Measurements from ENCODE around the gene GRID1.

DNA sequence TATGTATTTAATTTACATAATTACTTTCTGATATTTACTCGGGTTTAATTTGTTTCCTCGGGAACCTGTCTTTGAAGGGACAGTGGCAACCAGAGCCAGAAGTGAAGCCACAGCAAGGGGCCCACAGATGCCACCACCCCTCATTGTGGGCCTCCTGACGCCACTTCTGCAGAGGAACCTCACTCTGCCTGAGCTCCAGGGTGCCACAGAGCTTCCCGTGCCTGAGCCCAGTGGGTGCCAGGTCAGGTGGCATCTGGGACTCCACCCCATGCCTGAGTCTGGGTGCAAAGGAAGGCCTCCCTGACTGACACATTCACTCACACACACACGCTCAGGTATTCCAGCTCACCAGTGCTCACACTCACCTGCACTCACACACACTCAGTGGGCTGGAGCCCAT lies 213.7 kb downstream of the GRID1 start:
- TF ChIP-seq, protein P1, sequence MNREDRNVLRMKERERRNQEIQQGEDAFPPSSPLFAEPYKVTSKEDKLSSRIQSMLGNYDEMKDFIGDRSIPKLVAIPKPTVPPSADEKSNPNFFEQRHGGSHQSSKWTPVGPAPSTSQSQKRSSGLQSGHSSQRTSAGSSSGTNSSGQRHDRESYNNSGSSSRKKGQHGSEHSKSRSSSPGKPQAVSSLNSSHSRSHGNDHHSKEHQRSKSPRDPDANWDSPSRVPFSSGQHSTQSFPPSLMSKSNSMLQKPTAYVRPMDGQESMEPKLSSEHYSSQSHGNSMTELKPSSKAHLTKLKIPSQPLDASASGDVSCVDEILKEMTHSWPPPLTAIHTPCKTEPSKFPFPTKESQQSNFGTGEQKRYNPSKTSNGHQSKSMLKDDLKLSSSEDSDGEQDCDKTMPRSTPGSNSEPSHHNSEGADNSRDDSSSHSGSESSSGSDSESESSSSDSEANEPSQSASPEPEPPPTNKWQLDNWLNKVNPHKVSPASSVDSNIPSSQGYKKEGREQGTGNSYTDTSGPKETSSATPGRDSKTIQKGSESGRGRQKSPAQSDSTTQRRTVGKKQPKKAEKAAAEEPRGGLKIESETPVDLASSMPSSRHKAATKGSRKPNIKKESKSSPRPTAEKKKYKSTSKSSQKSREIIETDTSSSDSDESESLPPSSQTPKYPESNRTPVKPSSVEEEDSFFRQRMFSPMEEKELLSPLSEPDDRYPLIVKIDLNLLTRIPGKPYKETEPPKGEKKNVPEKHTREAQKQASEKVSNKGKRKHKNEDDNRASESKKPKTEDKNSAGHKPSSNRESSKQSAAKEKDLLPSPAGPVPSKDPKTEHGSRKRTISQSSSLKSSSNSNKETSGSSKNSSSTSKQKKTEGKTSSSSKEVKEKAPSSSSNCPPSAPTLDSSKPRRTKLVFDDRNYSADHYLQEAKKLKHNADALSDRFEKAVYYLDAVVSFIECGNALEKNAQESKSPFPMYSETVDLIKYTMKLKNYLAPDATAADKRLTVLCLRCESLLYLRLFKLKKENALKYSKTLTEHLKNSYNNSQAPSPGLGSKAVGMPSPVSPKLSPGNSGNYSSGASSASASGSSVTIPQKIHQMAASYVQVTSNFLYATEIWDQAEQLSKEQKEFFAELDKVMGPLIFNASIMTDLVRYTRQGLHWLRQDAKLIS (CRISPR knock-in tag; IDR thresholded peaks at IDR 0.05; ENCODE audit: borderline replicate concordance) = no peak
- TF ChIP-seq, protein P2, sequence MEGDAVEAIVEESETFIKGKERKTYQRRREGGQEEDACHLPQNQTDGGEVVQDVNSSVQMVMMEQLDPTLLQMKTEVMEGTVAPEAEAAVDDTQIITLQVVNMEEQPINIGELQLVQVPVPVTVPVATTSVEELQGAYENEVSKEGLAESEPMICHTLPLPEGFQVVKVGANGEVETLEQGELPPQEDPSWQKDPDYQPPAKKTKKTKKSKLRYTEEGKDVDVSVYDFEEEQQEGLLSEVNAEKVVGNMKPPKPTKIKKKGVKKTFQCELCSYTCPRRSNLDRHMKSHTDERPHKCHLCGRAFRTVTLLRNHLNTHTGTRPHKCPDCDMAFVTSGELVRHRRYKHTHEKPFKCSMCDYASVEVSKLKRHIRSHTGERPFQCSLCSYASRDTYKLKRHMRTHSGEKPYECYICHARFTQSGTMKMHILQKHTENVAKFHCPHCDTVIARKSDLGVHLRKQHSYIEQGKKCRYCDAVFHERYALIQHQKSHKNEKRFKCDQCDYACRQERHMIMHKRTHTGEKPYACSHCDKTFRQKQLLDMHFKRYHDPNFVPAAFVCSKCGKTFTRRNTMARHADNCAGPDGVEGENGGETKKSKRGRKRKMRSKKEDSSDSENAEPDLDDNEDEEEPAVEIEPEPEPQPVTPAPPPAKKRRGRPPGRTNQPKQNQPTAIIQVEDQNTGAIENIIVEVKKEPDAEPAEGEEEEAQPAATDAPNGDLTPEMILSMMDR (IDR thresholded peaks at IDR 0.05) = no peak
- TF ChIP-seq NR2C2 (CRISPR knock-in tag; IDR thresholded peaks at IDR 0.05) = no peak
- TF ChIP-seq JUN (CRISPR knock-in tag; IDR thresholded peaks at IDR 0.05) = no peak
- no peak for TF ChIP-seq MYBL2 (CRISPR knock-in tag; IDR thresholded peaks at IDR 0.05)
- no peak for TF ChIP-seq STAT6 (CRISPR knock-in tag; conservative IDR thresholded peaks at IDR 0.05; ENCODE audit: low read depth)
- TF ChIP-seq, protein P3, sequence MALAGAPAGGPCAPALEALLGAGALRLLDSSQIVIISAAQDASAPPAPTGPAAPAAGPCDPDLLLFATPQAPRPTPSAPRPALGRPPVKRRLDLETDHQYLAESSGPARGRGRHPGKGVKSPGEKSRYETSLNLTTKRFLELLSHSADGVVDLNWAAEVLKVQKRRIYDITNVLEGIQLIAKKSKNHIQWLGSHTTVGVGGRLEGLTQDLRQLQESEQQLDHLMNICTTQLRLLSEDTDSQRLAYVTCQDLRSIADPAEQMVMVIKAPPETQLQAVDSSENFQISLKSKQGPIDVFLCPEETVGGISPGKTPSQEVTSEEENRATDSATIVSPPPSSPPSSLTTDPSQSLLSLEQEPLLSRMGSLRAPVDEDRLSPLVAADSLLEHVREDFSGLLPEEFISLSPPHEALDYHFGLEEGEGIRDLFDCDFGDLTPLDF (CRISPR knock-in tag; IDR thresholded peaks at IDR 0.05) = no peak
- no peak for TF ChIP-seq MAX (CRISPR knock-in tag; IDR thresholded peaks at IDR 0.05)
- TF ChIP-seq TEAD4 (CRISPR knock-in tag; IDR thresholded peaks at IDR 0.05) = no peak

Data from WTC11 (cell line).